GM23338 (cell line): Measurements from ENCODE around the gene POR. TPM values are rescaled to one million over a fixed set of nuclear protein-coding genes. Genes with fewer than 3 reads are reported as not detected.

ENCODE experiments used
- ATAC-seq: fragments of 200-7000 bp; cut with Tn5 transposase; 3 replicates; pipeline ENCODE4 v1.9.1; 2020
- DNase-seq: peaks from one replicate; pipeline ENCODE4 v3.0.0-alpha.2; 2015; ENCODE audit warnings: low spot score
- H2AFZ ChIP-seq: fragments of 200-600 bp; sonication (generic); 2 replicates; pipeline ENCODE4 v1.8.0; 2016; ENCODE audit warnings: antibody characterized with exemption, mild to moderate bottlenecking, moderate library complexity
- H3F3A ChIP-seq: fragments of 200-600 bp; sonication (generic); replicated peaks from 2 replicates; pipeline ENCODE4 v1.8.0; 2017; ENCODE audit warnings: antibody characterized with exemption, mixed run types, low read depth
- H3K27ac ChIP-seq: fragments of 200-600 bp; sonication (generic); 2 replicates; pipeline ENCODE4 v1.6.1; 2016; ENCODE audit warnings: low read depth
- H3K27me3 ChIP-seq: fragments of 200-600 bp; sonication (generic); 2 replicates; pipeline ENCODE4 v1.8.0; 2016; ENCODE audit warnings: mild to moderate bottlenecking, mixed run types, moderate library complexity; ENCODE audit not compliant: insufficient read depth
- H3K36me3 ChIP-seq: fragments of 200-600 bp; sonication (generic); 2 replicates; pipeline ENCODE4 v1.8.0; 2016; ENCODE audit warnings: mild to moderate bottlenecking; ENCODE audit not compliant: insufficient read depth
- H3K4me1 ChIP-seq: fragments of 200-600 bp; sonication (generic); 2 replicates; pipeline ENCODE4 v1.8.0; 2016; ENCODE audit warnings: mild to moderate bottlenecking, moderate library complexity; ENCODE audit not compliant: insufficient read depth
- H3K4me2 ChIP-seq: fragments of 200-600 bp; sonication (generic); 2 replicates; pipeline ENCODE4 v1.7.1; 2017; ENCODE audit warnings: mixed run types
- H3K4me3 ChIP-seq: fragments of 200-600 bp; sonication (generic); 2 replicates; pipeline ENCODE4 v1.6.1; 2016; ENCODE audit warnings: mixed run types
- H3K79me2 ChIP-seq: fragments of 200-600 bp; sonication (generic); replicated peaks from 2 replicates; pipeline ENCODE4 v1.8.0; 2017; ENCODE audit warnings: mild to moderate bottlenecking; ENCODE audit not compliant: insufficient read depth
- H3K9me2 ChIP-seq: fragments of 200-600 bp; sonication (generic); 2 replicates; pipeline ENCODE4 v1.8.0; 2017; ENCODE audit not compliant: insufficient read depth
- H4K20me1 ChIP-seq: fragments of 200-600 bp; sonication (generic); replicated peaks from 2 replicates; pipeline ENCODE4 v1.8.0; 2017; ENCODE audit warnings: mild to moderate bottlenecking; ENCODE audit not compliant: insufficient read depth
- H3K27ac Mint-ChIP-seq: 2 replicates; pipeline ENCODE4 v1.8.0; 2020; ENCODE audit warnings: inconsistent platforms, mild to moderate bottlenecking, moderate library complexity, mixed read lengths
- H3K27me3 Mint-ChIP-seq: 3 replicates; pipeline ENCODE4 v1.8.0; 2022; ENCODE audit warnings: low read depth, mild to moderate bottlenecking, moderate library complexity, mixed read lengths, inconsistent platforms; ENCODE audit not compliant: insufficient read depth, poor library complexity
- H3K36me3 Mint-ChIP-seq: 3 replicates; pipeline ENCODE4 v1.8.0; 2021; ENCODE audit warnings: low read depth, mild to moderate bottlenecking, inconsistent platforms, moderate library complexity, mixed read lengths
- H3K4me1 Mint-ChIP-seq: 3 replicates; pipeline ENCODE4 v1.8.0; 2020; ENCODE audit warnings: mild to moderate bottlenecking, inconsistent platforms, mixed read lengths
- H3K4me3 Mint-ChIP-seq: 3 replicates; pipeline ENCODE4 v1.8.0; 2021; ENCODE audit warnings: moderate library complexity, mild to moderate bottlenecking, inconsistent platforms, mixed read lengths
- H3K9me3 Mint-ChIP-seq: 3 replicates; pipeline ENCODE4 v1.8.0; 2020; ENCODE audit warnings: moderate library complexity, mild to moderate bottlenecking, inconsistent platforms, mixed read lengths
- EZH2 ChIP-seq: fragments of 200-600 bp; sonication (generic); IDR thresholded peaks from one replicate; pipeline ENCODE4 v1.8.0; 2017; ENCODE audit warnings: antibody characterized with exemption, mild to moderate bottlenecking, low read depth; ENCODE audit not compliant: unreplicated experiment
- EZH2phosphoT487 ChIP-seq: fragments of 200-600 bp; sonication (generic); IDR thresholded peaks from one replicate; pipeline ENCODE4 v1.8.1; 2018; ENCODE audit warnings: antibody characterized with exemption; ENCODE audit not compliant: unreplicated experiment
- STAT1 ChIP-seq: IDR thresholded peaks from one replicate; pipeline ENCODE4 v1.6.1; 2016; ENCODE audit warnings: antibody characterized with exemption; ENCODE audit not compliant: unreplicated experiment
- ZNF331 ChIP-seq: fragments of 250-450 bp; sonication (Bioruptor Pico); IDR thresholded peaks from 2 replicates; pipeline ENCODE4 v1.5.0; 2020; ENCODE audit warnings: low read depth, mild to moderate bottlenecking, moderate library complexity
- polyA plus RNA-seq: library from polyadenylated mRNA; unstranded; fragments of >200 nt; fragmentation: Nextera tagmentation; extraction: Ambion mirVana; gene quantifications from 2 replicates; pipeline ENCODE4 v1.2.1, GENCODE V29; 2016
- total RNA-seq: library from RNA; depleted of rRNA; stranded (reverse); fragments of >200 nt; shearing (Covaris generic); gene quantifications from 2 replicates; pipeline ENCODE4 v1.2.3, GENCODE V29; 2014
- TF ChIP-seq, protein P1 (sequence below): fragments of 250-450 bp; sonication (Bioruptor Pico); IDR thresholded peaks from 2 replicates; pipeline ENCODE4 v1.5.0; 2020; ENCODE audit warnings: mild to moderate bottlenecking, moderate library complexity
- TF ChIP-seq, protein P2 (sequence below): IDR thresholded peaks from 2 replicates; pipeline ENCODE4 v1.6.1; 2016; ENCODE audit warnings: antibody characterized with exemption
- TF ChIP-seq, protein P3 (sequence below), 2 experiments: fragments of 200-600 bp in 1 of 2; sonication (generic) in 1 of 2; conservative IDR thresholded peaks; 2 replicates each; pipeline versions ENCODE4 v1.5.1 to v1.6.1; 2016 to 2017; ENCODE audit warnings: antibody characterized with exemption in 2 of 2, low read depth in 2 of 2, mild to moderate bottlenecking in 2 of 2, moderate library complexity in 1 of 2

POR gene
- total and polyA plus RNA-seq, 2 experiments from 2014 or later: 126 to 164 TPM

DNA sequence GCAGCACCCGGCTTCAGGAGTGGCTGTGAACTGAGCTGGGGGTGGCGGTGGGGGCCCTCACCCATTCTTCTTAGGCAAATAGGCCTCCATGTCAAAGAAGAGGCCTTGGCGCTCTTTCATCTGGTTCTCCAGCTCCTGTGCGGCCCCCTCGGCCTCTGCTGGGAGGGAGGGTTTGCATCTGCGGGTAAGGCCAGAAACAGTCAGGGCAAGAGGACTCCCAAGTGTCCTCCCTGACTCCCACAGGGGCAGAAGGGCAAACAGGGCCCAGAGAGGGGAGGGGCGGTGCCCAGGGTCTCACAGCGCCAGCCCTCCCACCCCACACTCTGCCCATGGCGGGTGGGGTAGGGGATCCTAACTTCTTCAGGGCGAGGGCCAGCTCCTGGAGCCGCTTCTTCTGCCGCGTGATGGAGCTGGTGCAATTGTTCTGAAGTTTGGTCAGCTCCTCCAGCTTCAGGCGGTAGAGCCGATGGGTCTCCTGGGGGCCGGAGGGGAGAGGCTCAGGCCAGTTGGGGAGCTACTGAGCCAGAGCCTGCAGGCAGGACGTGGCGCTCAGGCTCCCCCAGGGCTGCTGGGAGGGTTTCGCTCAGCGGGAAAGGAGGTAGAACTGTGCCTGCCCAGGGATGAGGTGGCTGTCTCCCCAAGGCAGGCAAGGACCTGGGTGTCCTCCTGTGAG is 77.3 kb downstream of the POR start:
- TF ChIP-seq EZH2: no peak
- no peak for TF ChIP-seq ZNF331 (CRISPR knock-in tag)
- TF ChIP-seq STAT1: no peak
- TF ChIP-seq, protein P1, sequence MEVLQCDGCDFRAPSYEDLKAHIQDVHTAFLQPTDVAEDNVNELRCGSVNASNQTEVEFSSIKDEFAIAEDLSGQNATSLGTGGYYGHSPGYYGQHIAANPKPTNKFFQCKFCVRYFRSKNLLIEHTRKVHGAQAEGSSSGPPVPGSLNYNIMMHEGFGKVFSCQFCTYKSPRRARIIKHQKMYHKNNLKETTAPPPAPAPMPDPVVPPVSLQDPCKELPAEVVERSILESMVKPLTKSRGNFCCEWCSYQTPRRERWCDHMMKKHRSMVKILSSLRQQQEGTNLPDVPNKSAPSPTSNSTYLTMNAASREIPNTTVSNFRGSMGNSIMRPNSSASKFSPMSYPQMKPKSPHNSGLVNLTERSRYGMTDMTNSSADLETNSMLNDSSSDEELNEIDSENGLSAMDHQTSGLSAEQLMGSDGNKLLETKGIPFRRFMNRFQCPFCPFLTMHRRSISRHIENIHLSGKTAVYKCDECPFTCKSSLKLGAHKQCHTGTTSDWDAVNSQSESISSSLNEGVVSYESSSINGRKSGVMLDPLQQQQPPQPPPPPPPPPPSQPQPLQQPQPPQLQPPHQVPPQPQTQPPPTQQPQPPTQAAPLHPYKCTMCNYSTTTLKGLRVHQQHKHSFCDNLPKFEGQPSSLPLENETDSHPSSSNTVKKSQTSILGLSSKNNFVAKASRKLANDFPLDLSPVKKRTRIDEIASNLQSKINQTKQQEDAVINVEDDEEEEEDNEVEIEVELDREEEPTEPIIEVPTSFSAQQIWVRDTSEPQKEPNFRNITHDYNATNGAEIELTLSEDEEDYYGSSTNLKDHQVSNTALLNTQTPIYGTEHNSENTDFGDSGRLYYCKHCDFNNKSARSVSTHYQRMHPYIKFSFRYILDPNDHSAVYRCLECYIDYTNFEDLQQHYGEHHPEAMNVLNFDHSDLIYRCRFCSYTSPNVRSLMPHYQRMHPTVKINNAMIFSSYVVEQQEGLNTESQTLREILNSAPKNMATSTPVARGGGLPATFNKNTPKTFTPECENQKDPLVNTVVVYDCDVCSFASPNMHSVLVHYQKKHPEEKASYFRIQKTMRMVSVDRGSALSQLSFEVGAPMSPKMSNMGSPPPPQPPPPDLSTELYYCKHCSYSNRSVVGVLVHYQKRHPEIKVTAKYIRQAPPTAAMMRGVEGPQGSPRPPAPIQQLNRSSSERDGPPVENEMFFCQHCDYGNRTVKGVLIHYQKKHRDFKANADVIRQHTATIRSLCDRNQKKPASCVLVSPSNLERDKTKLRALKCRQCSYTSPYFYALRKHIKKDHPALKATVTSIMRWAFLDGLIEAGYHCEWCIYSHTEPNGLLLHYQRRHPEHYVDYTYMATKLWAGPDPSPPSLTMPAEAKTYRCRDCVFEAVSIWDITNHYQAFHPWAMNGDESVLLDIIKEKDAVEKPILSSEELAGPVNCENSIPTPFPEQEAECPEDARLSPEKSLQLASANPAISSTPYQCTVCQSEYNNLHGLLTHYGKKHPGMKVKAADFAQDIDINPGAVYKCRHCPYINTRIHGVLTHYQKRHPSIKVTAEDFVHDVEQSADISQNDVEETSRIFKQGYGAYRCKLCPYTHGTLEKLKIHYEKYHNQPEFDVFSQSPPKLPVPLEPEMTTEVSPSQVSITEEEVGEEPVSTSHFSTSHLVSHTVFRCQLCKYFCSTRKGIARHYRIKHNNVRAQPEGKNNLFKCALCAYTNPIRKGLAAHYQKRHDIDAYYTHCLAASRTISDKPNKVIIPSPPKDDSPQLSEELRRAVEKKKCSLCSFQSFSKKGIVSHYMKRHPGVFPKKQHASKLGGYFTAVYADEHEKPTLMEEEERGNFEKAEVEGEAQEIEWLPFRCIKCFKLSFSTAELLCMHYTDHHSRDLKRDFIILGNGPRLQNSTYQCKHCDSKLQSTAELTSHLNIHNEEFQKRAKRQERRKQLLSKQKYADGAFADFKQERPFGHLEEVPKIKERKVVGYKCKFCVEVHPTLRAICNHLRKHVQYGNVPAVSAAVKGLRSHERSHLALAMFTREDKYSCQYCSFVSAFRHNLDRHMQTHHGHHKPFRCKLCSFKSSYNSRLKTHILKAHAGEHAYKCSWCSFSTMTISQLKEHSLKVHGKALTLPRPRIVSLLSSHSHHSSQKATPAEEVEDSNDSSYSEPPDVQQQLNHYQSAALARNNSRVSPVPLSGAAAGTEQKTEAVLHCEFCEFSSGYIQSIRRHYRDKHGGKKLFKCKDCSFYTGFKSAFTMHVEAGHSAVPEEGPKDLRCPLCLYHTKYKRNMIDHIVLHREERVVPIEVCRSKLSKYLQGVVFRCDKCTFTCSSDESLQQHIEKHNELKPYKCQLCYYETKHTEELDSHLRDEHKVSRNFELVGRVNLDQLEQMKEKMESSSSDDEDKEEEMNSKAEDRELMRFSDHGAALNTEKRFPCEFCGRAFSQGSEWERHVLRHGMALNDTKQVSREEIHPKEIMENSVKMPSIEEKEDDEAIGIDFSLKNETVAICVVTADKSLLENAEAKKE (CRISPR knock-in tag): no peak
- TF ChIP-seq, protein P2, sequence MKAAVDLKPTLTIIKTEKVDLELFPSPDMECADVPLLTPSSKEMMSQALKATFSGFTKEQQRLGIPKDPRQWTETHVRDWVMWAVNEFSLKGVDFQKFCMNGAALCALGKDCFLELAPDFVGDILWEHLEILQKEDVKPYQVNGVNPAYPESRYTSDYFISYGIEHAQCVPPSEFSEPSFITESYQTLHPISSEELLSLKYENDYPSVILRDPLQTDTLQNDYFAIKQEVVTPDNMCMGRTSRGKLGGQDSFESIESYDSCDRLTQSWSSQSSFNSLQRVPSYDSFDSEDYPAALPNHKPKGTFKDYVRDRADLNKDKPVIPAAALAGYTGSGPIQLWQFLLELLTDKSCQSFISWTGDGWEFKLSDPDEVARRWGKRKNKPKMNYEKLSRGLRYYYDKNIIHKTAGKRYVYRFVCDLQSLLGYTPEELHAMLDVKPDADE: no peak
- TF ChIP-seq, protein P3, sequence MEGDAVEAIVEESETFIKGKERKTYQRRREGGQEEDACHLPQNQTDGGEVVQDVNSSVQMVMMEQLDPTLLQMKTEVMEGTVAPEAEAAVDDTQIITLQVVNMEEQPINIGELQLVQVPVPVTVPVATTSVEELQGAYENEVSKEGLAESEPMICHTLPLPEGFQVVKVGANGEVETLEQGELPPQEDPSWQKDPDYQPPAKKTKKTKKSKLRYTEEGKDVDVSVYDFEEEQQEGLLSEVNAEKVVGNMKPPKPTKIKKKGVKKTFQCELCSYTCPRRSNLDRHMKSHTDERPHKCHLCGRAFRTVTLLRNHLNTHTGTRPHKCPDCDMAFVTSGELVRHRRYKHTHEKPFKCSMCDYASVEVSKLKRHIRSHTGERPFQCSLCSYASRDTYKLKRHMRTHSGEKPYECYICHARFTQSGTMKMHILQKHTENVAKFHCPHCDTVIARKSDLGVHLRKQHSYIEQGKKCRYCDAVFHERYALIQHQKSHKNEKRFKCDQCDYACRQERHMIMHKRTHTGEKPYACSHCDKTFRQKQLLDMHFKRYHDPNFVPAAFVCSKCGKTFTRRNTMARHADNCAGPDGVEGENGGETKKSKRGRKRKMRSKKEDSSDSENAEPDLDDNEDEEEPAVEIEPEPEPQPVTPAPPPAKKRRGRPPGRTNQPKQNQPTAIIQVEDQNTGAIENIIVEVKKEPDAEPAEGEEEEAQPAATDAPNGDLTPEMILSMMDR (conservative IDR thresholded peaks at IDR 0.05; ENCODE audit: low read depth in 2 of 2): no peak
- no peak for TF ChIP-seq EZH2phosphoT487
- Mint-ChIP-seq H3K27me3 (peaks cover 24% of the 10 kb centered on the region), H3K27ac (no peak overlapping the region), H3K4me1 (peaks cover 38% of the 10 kb centered on the region), H3K36me3 (peaks cover 14% of the 10 kb centered on the region), H3K4me3 (no peak overlapping the region), H3K9me3 (no peaks in the 10 kb centered on the region)
- Histone ChIP-seq H3K4me3 (no peak overlapping the region), H3K4me2 (no peak overlapping the region), H2AFZ (no peak overlapping the region), H3K4me1 (peaks cover 11% of the 10 kb centered on the region), H3K9me2 (no peaks in the 10 kb centered on the region), H3K79me2 (no peaks in the 10 kb centered on the region), H3K36me3 (no peaks in the 10 kb centered on the region), H3F3A (peaks cover 10% of the 10 kb centered on the region; the same call in 1 of the 2 replicates), H3K27ac (no peak overlapping the region), H4K20me1 (no peaks in the 10 kb centered on the region), H3K27me3 (no peaks in the 10 kb centered on the region)
- ATAC-seq: no peak
- no peak for DNase-seq
